ENCODE data around the gene STX4. TPM values are rescaled to one million over a fixed set of nuclear protein-coding genes. Genes with fewer than 3 reads are reported as not detected.
A peak's percentile ranks its signal among the peaks of the same experiment; 100 is the strongest.
"Not testable (repeated sequence)": the region's sequence is repeated elsewhere in the genome, so short reads cannot be mapped to it uniquely, and the experiment has no call there.

The STX4 gene
- total RNA-seq, 1 donor from 2014 or later: 79.1 TPM

- no peak overlapping the region for H3K4me3 ChIP-seq
- H3K36me3 ChIP-seq: no peaks in the 10 kb centered on the region
- intact Hi-C loops (cut with DNase I): no loop called here
- no peak for DNase-seq (ENCODE audit: low spot score in 2 of 2)
- no peak for TF ChIP-seq CTCF (IDR thresholded peaks at IDR 0.05)
- H3K27me3 ChIP-seq: peaks cover 5% of the 10 kb centered on the region
- no peak overlapping the region for H3K27ac ChIP-seq
- no peaks in the 10 kb centered on the region for H3K4me1 ChIP-seq
- no peaks in the 10 kb centered on the region for H3K9me3 ChIP-seq
Observed at GRCh38 chr16:31009894-31010584, 23.3 kb upstream of the STX4 start.

GRCh38 chr16:31010585-31011325 is 22.6 kb upstream of the STX4 start, which contains the start of gene STX1B:
STX1B (minus strand) TSS chr16:31010638; CDS start chr16:31010396, 242 bp downstream.
- Histone ChIP-seq H3K27me3 (peaks cover 5% of the 10 kb centered on the region), H3K36me3 (no peaks in the 10 kb centered on the region), H3K27ac (no peak within 1 kb of the TSS), H3K4me1 (no peaks in the 10 kb centered on the region), H3K4me3 (peak within 1 kb of the TSS in 1 of 2 donors; percentile 30), H3K9me3 (no peaks in the 10 kb centered on the region)
- TF ChIP-seq CTCF (IDR thresholded peaks at IDR 0.05): no peak
- DNase-seq (ENCODE audit: low spot score in 2 of 2): no peak
- intact Hi-C loops (cut with DNase I): no loop called here

GRCh38 chr16:31011815-31012214 is 21.5 kb upstream of the STX4 start:
- DNase-seq (ENCODE audit: low spot score in 2 of 2); H3K4me3 ChIP-seq; H3K27ac ChIP-seq; H3K36me3 ChIP-seq; H3K9me3 ChIP-seq; intact Hi-C loops (cut with DNase I); H3K27me3 ChIP-seq; H3K4me1 ChIP-seq: not testable (repeated sequence)

- H3K9me3 ChIP-seq; intact Hi-C loops (cut with DNase I); H3K27ac ChIP-seq; H3K4me3 ChIP-seq; DNase-seq (ENCODE audit: low spot score in 2 of 2); H3K27me3 ChIP-seq; H3K4me1 ChIP-seq; H3K36me3 ChIP-seq: not testable (repeated sequence)
Observed at GRCh38 chr16:31013292-31013691, 20.1 kb upstream of the STX4 start.

GRCh38 chr16:31016018-31016417 is 17.3 kb upstream of the STX4 start:
- Histone ChIP-seq H3K27ac (no peak overlapping the region), H3K4me1 (no peaks in the 10 kb centered on the region), H3K4me3 (no peak overlapping the region), H3K36me3 (no peaks in the 10 kb centered on the region), H3K9me3 (no peaks in the 10 kb centered on the region), H3K27me3 (no peaks in the 10 kb centered on the region)
- intact Hi-C loops (cut with DNase I): no loop called here
- TF ChIP-seq CTCF (IDR thresholded peaks at IDR 0.05): no peak
- no peak for DNase-seq (ENCODE audit: low spot score in 2 of 2)

- DNase-seq (ENCODE audit: low spot score in 2 of 2); intact Hi-C loops (cut with DNase I); H3K27ac ChIP-seq; H3K4me3 ChIP-seq; H3K4me1 ChIP-seq; H3K27me3 ChIP-seq; H3K36me3 ChIP-seq; H3K9me3 ChIP-seq: not testable (repeated sequence)
Observed at GRCh38 chr16:31017756-31018155, 15.6 kb upstream of the STX4 start.

- Histone ChIP-seq H3K4me1 (no peaks in the 10 kb centered on the region), H3K36me3 (no peaks in the 10 kb centered on the region), H3K9me3 (no peaks in the 10 kb centered on the region), H3K27me3 (no peaks in the 10 kb centered on the region), H3K27ac (no peak overlapping the region), H3K4me3 (no peak overlapping the region)
- TF ChIP-seq CTCF (IDR thresholded peaks at IDR 0.05): no peak
- no peak for DNase-seq (ENCODE audit: low spot score in 2 of 2)
- intact Hi-C loops (cut with DNase I): no loop called here
Observed at GRCh38 chr16:31020536-31020935, 12.8 kb upstream of the STX4 start.

Data from ascending aorta (tissue), 2 donors.